Astrocyte of the spinal cord (primary cell): Measurements from ENCODE around the gene OR56A1.

Source experiments
- DNase-seq: peaks from one replicate; pipeline ENCODE4 v3.0.0; 2011; ENCODE audit warnings: low read depth, low spot score
- H3K4me3 ChIP-seq: 2 replicates; pipeline ENCODE4 v1.5.1; 2011; ENCODE audit warnings: low read depth, mild to moderate bottlenecking, low read length, moderate library complexity
- in situ Hi-C: cut with HindIII; loops from 2 replicates; pipeline ENCODE4 v1.10.0; 2017; ENCODE audit warnings: low sequenced_read_pairs
- TF ChIP-seq, protein P1 (sequence below): IDR thresholded peaks from 2 replicates; pipeline ENCODE4 v1.5.1; 2012; ENCODE audit warnings: low read depth, mild to moderate bottlenecking, low read length, inconsistent platforms

OR56A1 gene

GRCh38 chr11:5973530-5973929, 57.0 kb downstream of the OR56A1 start:
- in situ Hi-C loops, result no loop called here
- H3K4me3 ChIP-seq, result no peak overlapping the region
- DNase-seq, result no peak
- TF ChIP-seq, protein P1, sequence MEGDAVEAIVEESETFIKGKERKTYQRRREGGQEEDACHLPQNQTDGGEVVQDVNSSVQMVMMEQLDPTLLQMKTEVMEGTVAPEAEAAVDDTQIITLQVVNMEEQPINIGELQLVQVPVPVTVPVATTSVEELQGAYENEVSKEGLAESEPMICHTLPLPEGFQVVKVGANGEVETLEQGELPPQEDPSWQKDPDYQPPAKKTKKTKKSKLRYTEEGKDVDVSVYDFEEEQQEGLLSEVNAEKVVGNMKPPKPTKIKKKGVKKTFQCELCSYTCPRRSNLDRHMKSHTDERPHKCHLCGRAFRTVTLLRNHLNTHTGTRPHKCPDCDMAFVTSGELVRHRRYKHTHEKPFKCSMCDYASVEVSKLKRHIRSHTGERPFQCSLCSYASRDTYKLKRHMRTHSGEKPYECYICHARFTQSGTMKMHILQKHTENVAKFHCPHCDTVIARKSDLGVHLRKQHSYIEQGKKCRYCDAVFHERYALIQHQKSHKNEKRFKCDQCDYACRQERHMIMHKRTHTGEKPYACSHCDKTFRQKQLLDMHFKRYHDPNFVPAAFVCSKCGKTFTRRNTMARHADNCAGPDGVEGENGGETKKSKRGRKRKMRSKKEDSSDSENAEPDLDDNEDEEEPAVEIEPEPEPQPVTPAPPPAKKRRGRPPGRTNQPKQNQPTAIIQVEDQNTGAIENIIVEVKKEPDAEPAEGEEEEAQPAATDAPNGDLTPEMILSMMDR, result no peak
